Measurements from ENCODE around the gene LRRC45. TPM values are rescaled to one million over a fixed set of nuclear protein-coding genes. Genes with fewer than 3 reads are reported as not detected.

The LRRC45 gene
- total RNA-seq, 4 donors from 2014 or later: 0.29 to 14.2 (median 5.3) TPM

GRCh38 chr17:82076018-82076784 lies 53.1 kb downstream of the LRRC45 start:
- Histone ChIP-seq H3K27ac (no peak overlapping the region), H3K4me3 (no peak overlapping the region), H3K9me3 (no peaks in the 10 kb centered on the region), H3K4me1 (no peaks in the 10 kb centered on the region), H3K27me3 (no peaks in the 10 kb centered on the region), H3K36me3 (no peaks in the 10 kb centered on the region)
- no peak for DNase-seq
- intact Hi-C loops (cut with DNase I; ENCODE audit: low total_unique reads): no loop called here
- TF ChIP-seq POLR2A (IDR thresholded peaks at IDR 0.05): no peak
- no peak for TF ChIP-seq CTCF (IDR thresholded peaks at IDR 0.05)

- no peaks in the 10 kb centered on the region for H3K36me3 ChIP-seq
- no peak overlapping the region for H3K4me3 ChIP-seq
- TF ChIP-seq CTCF (IDR thresholded peaks at IDR 0.05) (no peak), POLR2A (IDR thresholded peaks at IDR 0.05) (no peak)
- no peaks in the 10 kb centered on the region for H3K9me3 ChIP-seq
- H3K4me1 ChIP-seq: no peaks in the 10 kb centered on the region
- H3K27ac ChIP-seq: peak overlapping the region in 1 of 2 donors; percentile 37
- no peaks in the 10 kb centered on the region for H3K27me3 ChIP-seq
- intact Hi-C loops (cut with DNase I; ENCODE audit: low total_unique reads): no loop called here
- no peak for DNase-seq
These were observed 53.9 kb downstream of the LRRC45 start for GRCh38 chr17:82076785-82077591.

- Histone ChIP-seq H3K27me3 (no peaks in the 10 kb centered on the region), H3K4me1 (no peaks in the 10 kb centered on the region), H3K9me3 (no peaks in the 10 kb centered on the region), H3K27ac (peak overlapping the region; percentile 37 to 52), H3K4me3 (no peak overlapping the region), H3K36me3 (no peaks in the 10 kb centered on the region)
- intact Hi-C loops (cut with DNase I; ENCODE audit: low total_unique reads): no loop called here
- TF ChIP-seq POLR2A (IDR thresholded peaks at IDR 0.05): no peak
- TF ChIP-seq CTCF (IDR thresholded peaks at IDR 0.05): peak in 1 of 4 experiments; percentile 31
- DNase-seq: peak; percentile 75 to 76
These were observed 54.7 kb downstream of the LRRC45 start for GRCh38 chr17:82077617-82078358.

- Histone ChIP-seq H3K9me3 (no peaks in the 10 kb centered on the region), H3K27ac (peak overlapping the region; percentile 37 to 52), H3K4me1 (no peaks in the 10 kb centered on the region), H3K4me3 (no peak overlapping the region), H3K27me3 (no peaks in the 10 kb centered on the region), H3K36me3 (no peaks in the 10 kb centered on the region)
- intact Hi-C loops (cut with DNase I; ENCODE audit: low total_unique reads): no loop called here
- no peak for TF ChIP-seq POLR2A (IDR thresholded peaks at IDR 0.05)
- DNase-seq: no peak
These were observed 55.3 kb downstream of the LRRC45 start for GRCh38 chr17:82078433-82078832.

GRCh38 chr17:82079001-82079677 lies 56.0 kb downstream of the LRRC45 start:
- Histone ChIP-seq H3K27ac (no peak overlapping the region), H3K27me3 (no peaks in the 10 kb centered on the region), H3K4me3 (no peak overlapping the region), H3K36me3 (no peaks in the 10 kb centered on the region), H3K9me3 (no peaks in the 10 kb centered on the region), H3K4me1 (no peaks in the 10 kb centered on the region)
- no peak for DNase-seq
- TF ChIP-seq CTCF (IDR thresholded peaks at IDR 0.05): no peak
- TF ChIP-seq POLR2A (IDR thresholded peaks at IDR 0.05): no peak
- intact Hi-C loops (cut with DNase I; ENCODE audit: low total_unique reads): no loop called here

All from uterus (tissue), 4 donors.